Measurements from ENCODE around the gene TMEM225.
A peak's percentile ranks its signal among the peaks of the same experiment; 100 is the strongest.

The TMEM225 gene

GRCh38 chr11:123839131-123839530 is 46.3 kb downstream of the TMEM225 start:
- peak; percentile 6 for DNase-seq
- Histone ChIP-seq H4K5ac (ENCODE audit: low read length) (no peak overlapping the region), H3K4me3 (ENCODE audit: low read length) (no peak overlapping the region), H3K4ac (ENCODE audit: low read depth, low read length) (no peak overlapping the region), H3K27ac (ENCODE audit: low read depth, low read length) (no peak overlapping the region), H4K8ac (ENCODE audit: low read depth, low read length) (no peak overlapping the region), H3K79me2 (ENCODE audit: control insufficient read depth, insufficient read depth, low read length) (no peaks in the 10 kb centered on the region), H3K23ac (ENCODE audit: low read length) (no peak overlapping the region), H2AK5ac (ENCODE audit: low read length) (no peak overlapping the region), H3K27me3 (ENCODE audit: insufficient read depth, low read length, poor library complexity) (no peaks in the 10 kb centered on the region), H2BK5ac (ENCODE audit: low read length) (no peak overlapping the region), H3K18ac (ENCODE audit: low read length) (no peak overlapping the region), H3K4me1 (ENCODE audit: control insufficient read depth, low read depth, low read length) (peaks cover 2% of the 10 kb centered on the region), H3K56ac (ENCODE audit: low read length) (no peak overlapping the region), H3K36me3 (ENCODE audit: control insufficient read depth, insufficient read depth, low read length) (no peaks in the 10 kb centered on the region), H2BK15ac (replicated peaks; ENCODE audit: low read depth) (peak overlapping the region; percentile 85), H3K79me1 (ENCODE audit: low read length) (no peaks in the 10 kb centered on the region), H3K9ac (ENCODE audit: low read length) (no peak overlapping the region), H3K4me2 (ENCODE audit: low read length) (no peak overlapping the region), H2BK120ac (ENCODE audit: low read depth, low read length) (peak overlapping the region; percentile 14)
- WGBS (ENCODE audit: extremely low coverage, insufficient coverage, low lambda C conversion rate): no CpG with 5 or more reads among the region's 5 CpGs

GRCh38 chr11:123838659-123839058 is 46.8 kb downstream of the TMEM225 start:
- H3K79me1 ChIP-seq (ENCODE audit: low read length): no peaks in the 10 kb centered on the region
- H3K18ac ChIP-seq (ENCODE audit: low read length): peak overlapping the region; percentile 39
- peaks cover 2% of the 10 kb centered on the region for H3K4me1 ChIP-seq (ENCODE audit: control insufficient read depth, low read depth, low read length)
- H3K56ac ChIP-seq (ENCODE audit: low read length): no peak overlapping the region
- H2BK5ac ChIP-seq (ENCODE audit: low read length): no peak overlapping the region
- H3K4me2 ChIP-seq (ENCODE audit: low read length): no peak overlapping the region
- H3K27ac ChIP-seq (ENCODE audit: low read depth, low read length): no peak overlapping the region
- H4K8ac ChIP-seq (ENCODE audit: low read depth, low read length): no peak overlapping the region
- no peaks in the 10 kb centered on the region for H3K27me3 ChIP-seq (ENCODE audit: insufficient read depth, low read length, poor library complexity)
- H3K9ac ChIP-seq (ENCODE audit: low read length): no peak overlapping the region
- no peaks in the 10 kb centered on the region for H3K79me2 ChIP-seq (ENCODE audit: control insufficient read depth, insufficient read depth, low read length)
- H3K23ac ChIP-seq (ENCODE audit: low read length): no peak overlapping the region
- H3K4ac ChIP-seq (ENCODE audit: low read depth, low read length): no peak overlapping the region
- no peak overlapping the region for H4K5ac ChIP-seq (ENCODE audit: low read length)
- no CpG with 5 or more reads among the region's 1 CpG for WGBS (ENCODE audit: extremely low coverage, insufficient coverage, low lambda C conversion rate)
- DNase-seq: no peak
- H3K36me3 ChIP-seq (ENCODE audit: control insufficient read depth, insufficient read depth, low read length): no peaks in the 10 kb centered on the region
- no peak overlapping the region for H2BK15ac ChIP-seq (replicated peaks; ENCODE audit: low read depth)
- no peak overlapping the region for H3K4me3 ChIP-seq (ENCODE audit: low read length)
- peak overlapping the region; percentile 45 for H2BK120ac ChIP-seq (ENCODE audit: low read depth, low read length)
- no peak overlapping the region for H2AK5ac ChIP-seq (ENCODE audit: low read length)

- Histone ChIP-seq H2AK5ac (ENCODE audit: low read length) (no peak overlapping the region), H3K27me3 (ENCODE audit: insufficient read depth, low read length, poor library complexity) (no peaks in the 10 kb centered on the region), H4K5ac (ENCODE audit: low read length) (no peak overlapping the region), H3K79me1 (ENCODE audit: low read length) (no peaks in the 10 kb centered on the region), H2BK5ac (ENCODE audit: low read length) (no peak overlapping the region), H3K56ac (ENCODE audit: low read length) (no peak overlapping the region), H3K36me3 (ENCODE audit: control insufficient read depth, insufficient read depth, low read length) (no peaks in the 10 kb centered on the region), H3K27ac (ENCODE audit: low read depth, low read length) (no peak overlapping the region), H3K18ac (ENCODE audit: low read length) (no peak overlapping the region), H3K9ac (ENCODE audit: low read length) (no peak overlapping the region), H3K79me2 (ENCODE audit: control insufficient read depth, insufficient read depth, low read length) (no peaks in the 10 kb centered on the region), H2BK15ac (replicated peaks; ENCODE audit: low read depth) (no peak overlapping the region), H3K4ac (ENCODE audit: low read depth, low read length) (no peak overlapping the region), H2BK120ac (ENCODE audit: low read depth, low read length) (no peak overlapping the region), H3K4me1 (ENCODE audit: control insufficient read depth, low read depth, low read length) (peaks cover 2% of the 10 kb centered on the region), H3K4me2 (ENCODE audit: low read length) (no peak overlapping the region), H3K23ac (ENCODE audit: low read length) (no peak overlapping the region), H4K8ac (ENCODE audit: low read depth, low read length) (no peak overlapping the region), H3K4me3 (ENCODE audit: low read length) (no peak overlapping the region)
- WGBS (ENCODE audit: extremely low coverage, insufficient coverage, low lambda C conversion rate): no CpG with 5 or more reads among the region's 3 CpGs
- DNase-seq: peak; percentile 80
Measured at GRCh38 chr11:123838199-123838598, 47.3 kb downstream of the TMEM225 start.

GRCh38 chr11:123833095-123833494 is 52.4 kb downstream of the TMEM225 start:
- no peak for DNase-seq
- H3K36me3 ChIP-seq (ENCODE audit: control insufficient read depth, insufficient read depth, low read length): no peaks in the 10 kb centered on the region
- H3K4me2 ChIP-seq (ENCODE audit: low read length): no peak overlapping the region
- H2BK15ac ChIP-seq (replicated peaks; ENCODE audit: low read depth): no peak overlapping the region
- H3K4me1 ChIP-seq (ENCODE audit: control insufficient read depth, low read depth, low read length): no peaks in the 10 kb centered on the region
- no peak overlapping the region for H3K23ac ChIP-seq (ENCODE audit: low read length)
- no peak overlapping the region for H3K18ac ChIP-seq (ENCODE audit: low read length)
- no peaks in the 10 kb centered on the region for H3K79me1 ChIP-seq (ENCODE audit: low read length)
- no CpG with 5 or more reads among the region's 2 CpGs for WGBS (ENCODE audit: extremely low coverage, insufficient coverage, low lambda C conversion rate)
- H2BK5ac ChIP-seq (ENCODE audit: low read length): no peak overlapping the region
- no peak overlapping the region for H3K56ac ChIP-seq (ENCODE audit: low read length)
- no peak overlapping the region for H3K9ac ChIP-seq (ENCODE audit: low read length)
- no peak overlapping the region for H3K4ac ChIP-seq (ENCODE audit: low read depth, low read length)
- H3K4me3 ChIP-seq (ENCODE audit: low read length): no peak overlapping the region
- no peak overlapping the region for H2BK120ac ChIP-seq (ENCODE audit: low read depth, low read length)
- no peaks in the 10 kb centered on the region for H3K79me2 ChIP-seq (ENCODE audit: control insufficient read depth, insufficient read depth, low read length)
- no peaks in the 10 kb centered on the region for H3K27me3 ChIP-seq (ENCODE audit: insufficient read depth, low read length, poor library complexity)
- no peak overlapping the region for H3K27ac ChIP-seq (ENCODE audit: low read depth, low read length)
- H4K5ac ChIP-seq (ENCODE audit: low read length): no peak overlapping the region
- H4K8ac ChIP-seq (ENCODE audit: low read depth, low read length): no peak overlapping the region
- H2AK5ac ChIP-seq (ENCODE audit: low read length): no peak overlapping the region

Measured in mesendoderm (in vitro differentiated cells).